MM.1S (cell line): ENCODE results near the gene NSUN3.

Source experiments
- DNase-seq: peaks from one replicate; pipeline ENCODE4 v3.0.0-alpha.2; 2015
- H2AFZ ChIP-seq: fragments of 300-600 bp; sonication (generic); 2 replicates; pipeline ENCODE4 v1.6.0; 2016; ENCODE audit warnings: antibody characterized with exemption, low read length
- H3F3A ChIP-seq: fragments of 300-600 bp; sonication (generic); 2 replicates; pipeline ENCODE4 v1.6.1; 2016; ENCODE audit warnings: mild to moderate bottlenecking, antibody characterized with exemption, low read length, moderate library complexity, mixed read lengths; ENCODE audit not compliant: insufficient read depth
- H3K27ac ChIP-seq: fragments of 300-600 bp; sonication (generic); 2 replicates; pipeline ENCODE4 v1.5.1; 2016; ENCODE audit warnings: mild to moderate bottlenecking, low read length
- H3K27me3 ChIP-seq: fragments of 300-600 bp; sonication (generic); replicated peaks from 2 replicates; pipeline ENCODE4 v1.6.0; 2016; ENCODE audit warnings: low read length; ENCODE audit not compliant: insufficient read depth
- H3K36me3 ChIP-seq: fragments of 300-600 bp; sonication (generic); replicated peaks from 2 replicates; pipeline ENCODE4 v1.6.1; 2016; ENCODE audit warnings: mild to moderate bottlenecking, low read length, mixed read lengths; ENCODE audit not compliant: insufficient read depth
- H3K4me1 ChIP-seq: fragments of 300-600 bp; sonication (generic); 2 replicates; pipeline ENCODE4 v1.6.1; 2016; ENCODE audit warnings: low read length, mixed read lengths
- H3K4me2 ChIP-seq: fragments of 300-600 bp; sonication (generic); 2 replicates; pipeline ENCODE4 v1.6.0; 2016; ENCODE audit warnings: low read depth, low read length
- H3K4me3 ChIP-seq: fragments of 300-600 bp; sonication (generic); 2 replicates; pipeline ENCODE4 v1.5.1; 2016; ENCODE audit warnings: low read length, mixed read lengths
- H3K79me2 ChIP-seq: fragments of 300-600 bp; sonication (generic); 2 replicates; pipeline ENCODE4 v1.6.1; 2016; ENCODE audit warnings: mixed run types, low read length, mixed read lengths
- H3K9ac ChIP-seq: fragments of 300-600 bp; sonication (generic); 2 replicates; pipeline ENCODE4 v1.6.1; 2016; ENCODE audit warnings: low read length, mixed read lengths
- H3K9me2 ChIP-seq: fragments of 300-600 bp; sonication (generic); replicated peaks from 2 replicates; pipeline ENCODE4 v1.6.1; 2016; ENCODE audit warnings: mild to moderate bottlenecking, low read length, mixed read lengths; ENCODE audit not compliant: insufficient read depth
- H3K9me3 ChIP-seq: fragments of 300-600 bp; sonication (generic); replicated peaks from 2 replicates; pipeline ENCODE4 v1.6.1; 2016; ENCODE audit warnings: mild to moderate bottlenecking, low read length, mixed read lengths; ENCODE audit not compliant: insufficient read depth
- H4K20me1 ChIP-seq: fragments of 300-600 bp; sonication (generic); 2 replicates; pipeline ENCODE4 v1.6.1; 2016; ENCODE audit warnings: mild to moderate bottlenecking, low read length, moderate library complexity, mixed read lengths; ENCODE audit not compliant: insufficient read depth
- EZH2 ChIP-seq: fragments of 300-600 bp; sonication (generic); optimal IDR thresholded peaks from 2 replicates; pipeline ENCODE3; 2017; ENCODE audit warnings: low read depth, mild to moderate bottlenecking, antibody characterized with exemption, low read length, mixed read lengths
- EZH2phosphoT487 ChIP-seq: fragments of 300-600 bp; sonication (generic); IDR thresholded peaks from 2 replicates; pipeline ENCODE4 v1.6.1; 2018; ENCODE audit warnings: antibody characterized with exemption, low read length
- TF ChIP-seq, protein P1 (sequence below): fragments of 300-600 bp; sonication (generic); IDR thresholded peaks from 2 replicates; pipeline ENCODE4 v1.5.1; 2016; ENCODE audit warnings: antibody characterized with exemption, low read length, mixed read lengths

Gene NSUN3

DNA sequence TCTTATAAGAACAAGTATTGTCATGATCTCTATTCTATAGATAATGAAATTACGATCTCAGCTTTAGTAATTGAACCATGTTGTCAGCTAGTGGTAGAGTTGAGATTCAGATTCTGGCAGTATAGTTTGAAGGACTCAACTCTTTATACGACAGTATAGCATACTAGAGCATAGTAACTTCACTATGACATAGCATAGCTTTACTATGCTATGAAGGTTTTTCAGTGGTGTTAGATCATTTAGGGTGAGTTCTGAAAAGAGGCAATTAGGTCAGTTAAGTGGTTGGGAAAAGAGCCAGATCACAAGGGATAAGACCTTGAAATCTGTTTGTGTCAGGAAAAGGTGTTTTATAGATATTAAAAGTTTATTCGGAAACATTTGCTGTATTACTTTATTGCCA lies 42.6 kb upstream of the NSUN3 start:
- Histone ChIP-seq H3K9me2 (no peaks in the 10 kb centered on the region), H3K27ac (no peak overlapping the region), H3K4me1 (no peaks in the 10 kb centered on the region), H4K20me1 (no peaks in the 10 kb centered on the region), H3K79me2 (no peaks in the 10 kb centered on the region), H3F3A (no peaks in the 10 kb centered on the region), H3K9me3 (no peaks in the 10 kb centered on the region), H3K4me3 (no peak overlapping the region), H3K4me2 (no peak overlapping the region), H3K36me3 (no peaks in the 10 kb centered on the region), H2AFZ (no peak overlapping the region), H3K27me3 (no peaks in the 10 kb centered on the region), H3K9ac (no peak overlapping the region)
- TF ChIP-seq EZH2phosphoT487 (no peak), EZH2 (no peak)
- TF ChIP-seq, protein P1, sequence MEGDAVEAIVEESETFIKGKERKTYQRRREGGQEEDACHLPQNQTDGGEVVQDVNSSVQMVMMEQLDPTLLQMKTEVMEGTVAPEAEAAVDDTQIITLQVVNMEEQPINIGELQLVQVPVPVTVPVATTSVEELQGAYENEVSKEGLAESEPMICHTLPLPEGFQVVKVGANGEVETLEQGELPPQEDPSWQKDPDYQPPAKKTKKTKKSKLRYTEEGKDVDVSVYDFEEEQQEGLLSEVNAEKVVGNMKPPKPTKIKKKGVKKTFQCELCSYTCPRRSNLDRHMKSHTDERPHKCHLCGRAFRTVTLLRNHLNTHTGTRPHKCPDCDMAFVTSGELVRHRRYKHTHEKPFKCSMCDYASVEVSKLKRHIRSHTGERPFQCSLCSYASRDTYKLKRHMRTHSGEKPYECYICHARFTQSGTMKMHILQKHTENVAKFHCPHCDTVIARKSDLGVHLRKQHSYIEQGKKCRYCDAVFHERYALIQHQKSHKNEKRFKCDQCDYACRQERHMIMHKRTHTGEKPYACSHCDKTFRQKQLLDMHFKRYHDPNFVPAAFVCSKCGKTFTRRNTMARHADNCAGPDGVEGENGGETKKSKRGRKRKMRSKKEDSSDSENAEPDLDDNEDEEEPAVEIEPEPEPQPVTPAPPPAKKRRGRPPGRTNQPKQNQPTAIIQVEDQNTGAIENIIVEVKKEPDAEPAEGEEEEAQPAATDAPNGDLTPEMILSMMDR: no peak
- DNase-seq: no peak

GRCh38 chr3:94024385-94024784 lies 38.5 kb upstream of the NSUN3 start:
- Histone ChIP-seq H3K9me2 (no peaks in the 10 kb centered on the region), H3K4me1 (no peaks in the 10 kb centered on the region), H3F3A (no peaks in the 10 kb centered on the region), H3K9ac (no peak overlapping the region), H3K4me2 (no peak overlapping the region), H3K79me2 (no peaks in the 10 kb centered on the region), H3K27me3 (no peaks in the 10 kb centered on the region), H3K36me3 (no peaks in the 10 kb centered on the region), H3K27ac (no peak overlapping the region), H3K4me3 (no peak overlapping the region), H3K9me3 (no peaks in the 10 kb centered on the region), H2AFZ (no peak overlapping the region), H4K20me1 (no peaks in the 10 kb centered on the region)
- no peak for DNase-seq
- TF ChIP-seq EZH2phosphoT487 (no peak), EZH2 (no peak)
- TF ChIP-seq, protein P1: no peak

DNA sequence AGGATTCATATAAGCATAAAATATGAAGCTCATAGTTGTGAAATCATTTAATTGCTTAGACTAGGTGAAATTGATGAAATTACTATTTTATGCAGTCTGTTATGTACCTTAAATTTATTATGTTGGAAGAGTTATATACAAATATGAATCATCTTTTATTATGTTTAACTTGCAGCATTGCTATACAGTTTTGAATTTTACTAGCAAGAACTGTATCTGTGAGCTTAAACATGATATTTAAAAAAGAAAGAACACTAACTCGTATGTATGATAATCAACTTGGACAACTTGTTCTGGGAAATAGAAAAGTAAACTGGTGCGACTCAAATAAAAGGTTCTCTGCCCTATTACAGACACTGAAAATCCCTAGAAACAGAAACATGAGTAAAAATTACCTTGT lies 36.2 kb upstream of the NSUN3 start:
- Histone ChIP-seq H3K36me3 (no peaks in the 10 kb centered on the region), H3K9me3 (no peaks in the 10 kb centered on the region), H3K4me2 (no peak overlapping the region), H2AFZ (no peak overlapping the region), H3K4me3 (no peak overlapping the region), H3K27me3 (no peaks in the 10 kb centered on the region), H3K4me1 (no peaks in the 10 kb centered on the region), H3K9ac (no peak overlapping the region), H3K27ac (no peak overlapping the region), H3F3A (no peaks in the 10 kb centered on the region), H4K20me1 (no peaks in the 10 kb centered on the region), H3K79me2 (no peaks in the 10 kb centered on the region), H3K9me2 (no peaks in the 10 kb centered on the region)
- TF ChIP-seq EZH2 (no peak), EZH2phosphoT487 (no peak)
- TF ChIP-seq, protein P1: no peak
- DNase-seq: no peak
